ENCODE data around the gene ZFAND2A.
A peak's percentile ranks its signal among the peaks of the same experiment; 100 is the strongest.
"Not testable (repeated sequence)": the region's sequence is repeated elsewhere in the genome, so short reads cannot be mapped to it uniquely, and the experiment has no call there.

The ZFAND2A gene

DNA sequence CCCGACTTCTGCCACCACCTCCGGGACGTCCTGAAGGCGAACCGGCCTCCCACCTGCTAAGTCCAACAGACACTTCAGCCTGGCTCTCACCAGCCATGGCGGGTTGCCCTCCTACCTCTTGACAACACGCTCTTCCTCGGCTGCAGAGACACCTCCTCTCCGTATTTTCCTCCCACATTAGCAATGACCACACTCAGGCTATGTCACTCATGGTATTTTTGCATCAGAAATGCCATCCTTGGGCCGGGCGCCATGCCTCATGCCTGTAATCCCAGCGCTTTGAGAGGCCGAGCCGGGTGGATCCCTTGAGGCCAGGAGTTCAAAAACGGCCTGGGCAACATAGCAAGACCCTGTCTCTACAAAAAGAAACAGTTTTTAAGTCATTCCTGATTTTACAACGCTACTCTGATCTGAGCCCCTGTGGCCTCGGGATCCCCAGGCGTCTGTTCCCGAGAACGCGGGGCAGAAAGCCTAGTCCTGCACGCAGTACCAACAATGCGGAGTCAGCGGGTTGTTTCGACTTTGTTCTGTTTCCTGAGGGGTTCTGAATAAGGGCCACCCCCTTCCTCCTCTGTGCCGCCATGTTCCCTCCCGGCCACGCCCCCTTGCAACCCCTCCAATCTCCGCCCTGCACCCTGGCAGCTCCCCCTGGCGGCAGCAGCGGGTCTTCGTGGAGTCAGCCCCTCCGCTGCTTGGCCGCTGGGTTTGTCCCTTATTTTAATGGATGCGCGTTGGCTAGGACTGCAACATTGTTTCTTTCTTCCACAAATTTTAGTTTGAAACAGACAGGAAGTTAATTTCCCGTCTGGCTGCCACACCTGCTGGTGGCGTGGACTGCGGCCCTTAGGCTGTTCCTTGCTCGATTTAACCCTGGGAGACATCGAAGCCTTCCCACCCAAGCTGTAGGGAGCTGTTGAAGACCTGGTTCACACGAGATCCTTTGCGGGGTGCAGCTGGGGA lies 9.7 kb upstream of the ZFAND2A start:
- H3K4me1 ChIP-seq (ENCODE audit: control extremely low read depth in 1 of 4, control insufficient read depth in 4 of 4, insufficient read depth in 4 of 4, low read length in 3 of 4), result peaks cover 0 to 13% (median 10%) of the 10 kb centered on the region in 4 experiments
- H3K27me3 ChIP-seq (replicated peaks in 2 of 5; ENCODE audit: control insufficient read depth in 4 of 5, insufficient read depth in 5 of 5, low read length in 4 of 5), result no peaks in the 10 kb centered on the region
- H3K27ac ChIP-seq (ENCODE audit: insufficient read depth in 1 of 2, low read depth in 1 of 2, low read length in 2 of 2, poor library complexity in 1 of 2, severe bottlenecking in 2 of 2), result peak overlapping the region in 1 of 2 experiments; percentile 34
- peaks cover 0 to 9% (median 0%) of the 10 kb centered on the region in 4 experiments for H3K36me3 ChIP-seq (ENCODE audit: control insufficient read depth in 4 of 4, insufficient read depth in 4 of 4, low read length in 3 of 4)
- 41% methylated on average over 37 of the region's 43 CpGs for WGBS (ENCODE audit: insufficient coverage)
- no peaks in the 10 kb centered on the region for H3K9me3 ChIP-seq (ENCODE audit: control extremely low read depth in 1 of 5, control insufficient read depth in 4 of 5, insufficient read depth in 2 of 5, low read depth in 1 of 5, low read length in 4 of 5)
- peak; percentile 91 to 96 (median 94) for DNase-seq
- CTCF ChIA-PET, result interaction anchor here (0.8 to 3.4 kb wide), 6 partner anchors 8 to 177 kb away, joined by 3 to 11 read pairs (median 3); no protein-coding TSS in a partner anchor
- H3K4me3 ChIP-seq (ENCODE audit: control insufficient read depth in 1 of 7, extremely low read depth in 1 of 7, insufficient read depth in 4 of 7, low read depth in 2 of 7, low read length in 6 of 7), result peak overlapping the region in 6 of 7 experiments; percentile 21 to 85 (median 71)
- POLR2A ChIA-PET, result no interaction called here

DNA sequence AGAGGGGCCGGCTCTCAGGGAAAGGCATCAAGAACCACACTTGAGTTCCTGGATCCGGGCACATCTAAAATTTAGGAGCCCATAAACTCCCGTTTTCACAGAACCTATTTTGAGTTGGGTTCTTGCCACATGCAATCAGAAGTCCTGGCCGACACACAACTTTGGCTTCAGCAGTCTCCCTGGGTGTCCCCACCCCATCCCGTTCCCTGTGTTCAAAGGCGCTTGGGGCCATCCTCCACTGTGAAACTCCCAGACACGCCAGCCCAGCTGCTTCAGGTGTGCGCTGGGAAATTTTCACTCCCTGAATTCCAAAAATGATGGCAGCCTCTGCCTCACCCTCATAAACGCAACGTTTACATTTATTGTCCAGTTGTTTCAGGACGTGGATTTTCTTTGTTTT lies 8.4 kb upstream of the ZFAND2A start:
- H3K4me1 ChIP-seq (ENCODE audit: control extremely low read depth in 1 of 4, control insufficient read depth in 4 of 4, insufficient read depth in 4 of 4, low read length in 3 of 4), result peaks cover 0 to 13% (median 10%) of the 10 kb centered on the region in 4 experiments
- ChIA-PET POLR2A (no interaction called here), CTCF (interaction anchor here (1.0 kb wide), 1 partner anchor 11 kb away, joined by 3 read pairs; no protein-coding TSS in a partner anchor)
- WGBS (ENCODE audit: insufficient coverage), result 99% methylated on average over 10 of the region's 11 CpGs
- H3K27me3 ChIP-seq (replicated peaks in 2 of 5; ENCODE audit: control insufficient read depth in 4 of 5, insufficient read depth in 5 of 5, low read length in 4 of 5), result no peaks in the 10 kb centered on the region
- peaks cover 0 to 14% (median under 1%) of the 10 kb centered on the region in 4 experiments for H3K36me3 ChIP-seq (ENCODE audit: control insufficient read depth in 4 of 4, insufficient read depth in 4 of 4, low read length in 3 of 4)
- no peak overlapping the region for H3K4me3 ChIP-seq (ENCODE audit: control insufficient read depth in 1 of 7, extremely low read depth in 1 of 7, insufficient read depth in 4 of 7, low read depth in 2 of 7, low read length in 6 of 7)
- no peaks in the 10 kb centered on the region for H3K9me3 ChIP-seq (ENCODE audit: control extremely low read depth in 1 of 5, control insufficient read depth in 4 of 5, insufficient read depth in 2 of 5, low read depth in 1 of 5, low read length in 4 of 5)
- no peak for DNase-seq
- no peak overlapping the region for H3K27ac ChIP-seq (ENCODE audit: insufficient read depth in 1 of 2, low read depth in 1 of 2, low read length in 2 of 2, poor library complexity in 1 of 2, severe bottlenecking in 2 of 2)

DNA sequence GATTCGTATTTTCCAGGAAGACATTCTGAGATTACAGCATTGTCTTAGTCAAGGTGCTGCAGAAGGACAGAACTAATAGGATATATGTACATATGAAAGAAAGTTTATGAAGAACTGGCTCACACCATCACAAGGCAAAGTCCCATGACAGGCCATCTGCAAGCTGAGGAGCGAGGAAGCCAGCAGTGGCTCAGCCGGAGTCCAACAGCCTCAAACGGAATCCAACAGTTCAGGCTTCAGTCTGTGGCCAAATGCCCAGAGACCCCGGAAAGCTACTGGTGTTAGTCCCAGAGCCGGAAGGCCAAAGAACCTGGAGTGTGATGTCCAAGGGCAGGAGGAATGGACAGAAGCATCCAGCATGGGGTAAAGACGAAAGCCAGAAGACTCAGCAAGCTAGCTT lies 4.4 kb upstream of the ZFAND2A start:
- Histone ChIP-seq H3K4me3 (ENCODE audit: control insufficient read depth in 1 of 7, extremely low read depth in 1 of 7, insufficient read depth in 4 of 7, low read depth in 2 of 7, low read length in 6 of 7) (no peak overlapping the region), H3K27me3 (replicated peaks in 2 of 5; ENCODE audit: control insufficient read depth in 4 of 5, insufficient read depth in 5 of 5, low read length in 4 of 5) (no peaks in the 10 kb centered on the region), H3K4me1 (ENCODE audit: control extremely low read depth in 1 of 4, control insufficient read depth in 4 of 4, insufficient read depth in 4 of 4, low read length in 3 of 4) (peaks cover 0 to 17% (median 13%) of the 10 kb centered on the region in 4 experiments), H3K9me3 (ENCODE audit: control extremely low read depth in 1 of 5, control insufficient read depth in 4 of 5, insufficient read depth in 2 of 5, low read depth in 1 of 5, low read length in 4 of 5) (no peaks in the 10 kb centered on the region), H3K36me3 (ENCODE audit: control insufficient read depth in 4 of 4, insufficient read depth in 4 of 4, low read length in 3 of 4) (peaks cover 0 to 18% (median 6%) of the 10 kb centered on the region in 4 experiments), H3K27ac (ENCODE audit: insufficient read depth in 1 of 2, low read depth in 1 of 2, low read length in 2 of 2, poor library complexity in 1 of 2, severe bottlenecking in 2 of 2) (no peak overlapping the region)
- DNase-seq, result no peak
- WGBS (ENCODE audit: insufficient coverage), result 94% methylated on average over 6 of the region's 7 CpGs
- ChIA-PET CTCF (interaction anchor here (0.6 to 2.2 kb wide), 3 partner anchors 10 to 27 kb away, joined by 3 to 10 read pairs (median 3); no protein-coding TSS in a partner anchor), POLR2A (no interaction called here)

DNA sequence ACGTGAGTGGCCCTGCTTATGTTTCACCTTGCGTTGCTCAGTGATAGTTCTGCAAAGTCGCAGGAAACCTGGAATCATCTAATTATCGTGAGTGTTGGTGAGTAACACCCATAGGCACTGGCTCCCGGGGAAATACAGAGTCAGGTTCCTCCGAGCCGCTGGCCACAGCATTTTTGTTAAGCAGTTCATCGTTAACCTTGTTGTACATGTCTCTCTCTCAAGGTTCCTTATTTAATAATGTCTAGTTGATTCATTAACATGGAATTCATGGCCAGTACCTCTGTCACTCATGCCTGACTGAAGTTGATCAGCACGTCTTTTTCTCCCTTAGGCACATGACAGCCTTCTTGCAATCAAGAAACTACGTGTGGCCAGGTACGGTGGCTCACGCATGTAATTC lies 3.1 kb upstream of the ZFAND2A start:
- Histone ChIP-seq H3K27ac (ENCODE audit: insufficient read depth in 1 of 2, low read depth in 1 of 2, low read length in 2 of 2, poor library complexity in 1 of 2, severe bottlenecking in 2 of 2) (no peak overlapping the region), H3K36me3 (ENCODE audit: control insufficient read depth in 4 of 4, insufficient read depth in 4 of 4, low read length in 3 of 4) (peaks cover 0 to 19% (median 7%) of the 10 kb centered on the region in 4 experiments), H3K9me3 (ENCODE audit: control extremely low read depth in 1 of 5, control insufficient read depth in 4 of 5, insufficient read depth in 2 of 5, low read depth in 1 of 5, low read length in 4 of 5) (no peaks in the 10 kb centered on the region), H3K4me1 (ENCODE audit: control extremely low read depth in 1 of 4, control insufficient read depth in 4 of 4, insufficient read depth in 4 of 4, low read length in 3 of 4) (peaks cover 4 to 21% (median 20%) of the 10 kb centered on the region in 4 experiments), H3K4me3 (ENCODE audit: control insufficient read depth in 1 of 7, extremely low read depth in 1 of 7, insufficient read depth in 4 of 7, low read depth in 2 of 7, low read length in 6 of 7) (no peak overlapping the region), H3K27me3 (replicated peaks in 2 of 5; ENCODE audit: control insufficient read depth in 4 of 5, insufficient read depth in 5 of 5, low read length in 4 of 5) (no peaks in the 10 kb centered on the region)
- ChIA-PET POLR2A (interaction anchor here (0.6 kb wide), 1 partner anchor 68 kb away, joined by 3 read pairs; no protein-coding TSS in a partner anchor), CTCF (interaction anchor here (1.5 kb wide), 1 partner anchor 11 kb away, joined by 3 read pairs; no protein-coding TSS in a partner anchor)
- WGBS (ENCODE audit: insufficient coverage), result 98% methylated on average over 11 of the region's 12 CpGs
- DNase-seq, result no peak

DNA sequence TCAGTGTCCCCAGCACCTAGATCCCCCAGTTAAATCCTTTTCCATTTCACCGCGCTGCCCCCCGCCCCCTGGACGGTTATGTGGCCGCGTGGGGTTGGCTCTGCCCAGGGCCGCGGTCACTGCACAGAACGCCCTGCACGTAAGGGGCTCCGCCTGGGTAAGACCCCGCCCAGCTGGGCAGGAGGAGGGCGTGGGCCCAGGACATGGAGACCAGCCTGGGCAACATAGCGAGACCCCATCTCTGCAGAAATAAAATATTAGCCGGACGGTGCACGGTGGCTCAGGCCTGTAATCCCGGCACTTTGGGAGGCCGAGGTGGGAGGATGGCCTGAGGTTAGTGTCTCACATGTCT lies 650 bp upstream of the ZFAND2A start:
- Histone ChIP-seq H3K27me3 (replicated peaks in 2 of 5; ENCODE audit: control insufficient read depth in 4 of 5, insufficient read depth in 5 of 5, low read length in 4 of 5) (no peaks in the 10 kb centered on the region), H3K4me3 (ENCODE audit: control insufficient read depth in 1 of 7, extremely low read depth in 1 of 7, insufficient read depth in 4 of 7, low read depth in 2 of 7, low read length in 6 of 7) (peak overlapping the region; percentile 58 to 100 (median 95)), H3K36me3 (ENCODE audit: control insufficient read depth in 4 of 4, insufficient read depth in 4 of 4, low read length in 3 of 4) (peaks cover 6 to 39% (median 21%) of the 10 kb centered on the region in 4 experiments), H3K27ac (ENCODE audit: insufficient read depth in 1 of 2, low read depth in 1 of 2, low read length in 2 of 2, poor library complexity in 1 of 2, severe bottlenecking in 2 of 2) (peak overlapping the region; percentile 85 to 97), H3K4me1 (ENCODE audit: control extremely low read depth in 1 of 4, control insufficient read depth in 4 of 4, insufficient read depth in 4 of 4, low read length in 3 of 4) (peaks cover 4 to 25% (median 20%) of the 10 kb centered on the region in 4 experiments), H3K9me3 (ENCODE audit: control extremely low read depth in 1 of 5, control insufficient read depth in 4 of 5, insufficient read depth in 2 of 5, low read depth in 1 of 5, low read length in 4 of 5) (no peaks in the 10 kb centered on the region)
- WGBS (ENCODE audit: insufficient coverage), result 47% methylated on average over 11 of the region's 19 CpGs
- POLR2A ChIA-PET, result no interaction called here
- CTCF ChIA-PET, result interaction anchor here (0.9 to 3.1 kb wide), 2 partner anchors 14 to 16 kb away, joined by 3 to 12 read pairs; no protein-coding TSS in a partner anchor
- peak in 1 of 3 donors; percentile 15 for DNase-seq

DNA sequence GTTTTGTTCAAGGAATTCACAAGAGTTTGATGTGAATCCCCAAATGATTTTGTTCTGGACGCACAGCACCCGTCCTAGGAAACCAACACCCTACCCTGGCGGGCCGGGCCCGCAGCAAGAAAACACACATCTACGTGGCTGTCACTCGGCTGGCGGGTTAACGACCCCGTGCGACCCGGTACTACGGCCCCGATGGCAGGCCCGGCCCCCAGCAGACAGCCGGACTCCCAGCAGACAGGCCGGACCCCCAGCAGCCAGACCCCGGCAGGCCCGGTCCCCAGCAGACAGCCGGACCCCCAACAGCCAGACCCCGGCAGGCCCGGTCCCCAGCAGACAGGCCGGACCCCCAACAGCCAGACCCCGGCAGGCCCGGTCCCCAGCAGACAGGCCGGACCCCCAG lies 765 bp downstream of the ZFAND2A start:
- not testable (repeated sequence) for DNase-seq; H3K9me3 ChIP-seq (ENCODE audit: control extremely low read depth in 1 of 5, control insufficient read depth in 4 of 5, insufficient read depth in 2 of 5, low read depth in 1 of 5, low read length in 4 of 5); H3K27me3 ChIP-seq (replicated peaks in 2 of 5; ENCODE audit: control insufficient read depth in 4 of 5, insufficient read depth in 5 of 5, low read length in 4 of 5)
- ChIA-PET CTCF (interaction anchor here (1.3 to 1.7 kb wide), 3 partner anchors 13 to 117 kb away, joined by 3 to 8 read pairs (median 4); no protein-coding TSS in a partner anchor), POLR2A (interaction anchor here (0.5 kb wide), 1 partner anchor 21 kb away, joined by 3 read pairs; a partner anchor contains a TSS)
- Histone ChIP-seq H3K4me3 (ENCODE audit: control insufficient read depth in 1 of 7, extremely low read depth in 1 of 7, insufficient read depth in 4 of 7, low read depth in 2 of 7, low read length in 6 of 7) (peak overlapping the region; percentile 55 to 100 (median 95)), H3K27ac (ENCODE audit: insufficient read depth in 1 of 2, low read depth in 1 of 2, low read length in 2 of 2, poor library complexity in 1 of 2, severe bottlenecking in 2 of 2) (peak overlapping the region; percentile 95 to 97), H3K36me3 (ENCODE audit: control insufficient read depth in 4 of 4, insufficient read depth in 4 of 4, low read length in 3 of 4) (peaks cover 6 to 40% (median 32%) of the 10 kb centered on the region in 4 experiments), H3K4me1 (ENCODE audit: control extremely low read depth in 1 of 4, control insufficient read depth in 4 of 4, insufficient read depth in 4 of 4, low read length in 3 of 4) (peaks cover 4 to 25% (median 20%) of the 10 kb centered on the region in 4 experiments)
- 2% methylated on average over 9 of the region's 26 CpGs for WGBS (ENCODE audit: insufficient coverage)
